NCI-H524 treated with DMSO at 0.1 percent for 48 hours (cell line): ENCODE measurements around the gene FAM3B.

Experiments
- DNase-seq: peaks from one replicate; lab custom pipeline; 2025; lab: John Stamatoyannopoulos, UW

FAM3B gene

GRCh38 chr21:41397471-41397891 lies 80.9 kb downstream of the FAM3B start:
- DNase-seq: no peak

- DNase-seq: no peak
Measured at GRCh38 chr21:41398251-41398650, 81.7 kb downstream of the FAM3B start.

GRCh38 chr21:41398831-41399230 lies 82.2 kb downstream of the FAM3B start:
- no peak for DNase-seq

- DNase-seq: no peak
Measured at GRCh38 chr21:41399246-41399800, 82.7 kb downstream of the FAM3B start.

GRCh38 chr21:41402231-41402630 lies 85.6 kb downstream of the FAM3B start:
- no peak for DNase-seq

- no peak for DNase-seq
Measured at GRCh38 chr21:41402796-41403195, 86.2 kb downstream of the FAM3B start.

- no peak for DNase-seq
Measured at GRCh38 chr21:41403331-41403730, 86.7 kb downstream of the FAM3B start.

GRCh38 chr21:41403966-41404365 lies 87.4 kb downstream of the FAM3B start:
- no peak for DNase-seq

GRCh38 chr21:41405321-41405720 lies 88.7 kb downstream of the FAM3B start:
- DNase-seq: no peak

- DNase-seq: no peak
Measured at GRCh38 chr21:41406340-41406739, 89.7 kb downstream of the FAM3B start.
